ENCODE measurements around the gene NADK. TPM values are rescaled to one million over a fixed set of nuclear protein-coding genes. Genes with fewer than 3 reads are reported as not detected.

NADK gene
- total and polyA plus RNA-seq, 10 of the 15 experiments (the other 5 are each of a cell fraction or from before 2014, with no cell fraction given) = 1.1 to 93.2 (median 46.9) TPM

DNA sequence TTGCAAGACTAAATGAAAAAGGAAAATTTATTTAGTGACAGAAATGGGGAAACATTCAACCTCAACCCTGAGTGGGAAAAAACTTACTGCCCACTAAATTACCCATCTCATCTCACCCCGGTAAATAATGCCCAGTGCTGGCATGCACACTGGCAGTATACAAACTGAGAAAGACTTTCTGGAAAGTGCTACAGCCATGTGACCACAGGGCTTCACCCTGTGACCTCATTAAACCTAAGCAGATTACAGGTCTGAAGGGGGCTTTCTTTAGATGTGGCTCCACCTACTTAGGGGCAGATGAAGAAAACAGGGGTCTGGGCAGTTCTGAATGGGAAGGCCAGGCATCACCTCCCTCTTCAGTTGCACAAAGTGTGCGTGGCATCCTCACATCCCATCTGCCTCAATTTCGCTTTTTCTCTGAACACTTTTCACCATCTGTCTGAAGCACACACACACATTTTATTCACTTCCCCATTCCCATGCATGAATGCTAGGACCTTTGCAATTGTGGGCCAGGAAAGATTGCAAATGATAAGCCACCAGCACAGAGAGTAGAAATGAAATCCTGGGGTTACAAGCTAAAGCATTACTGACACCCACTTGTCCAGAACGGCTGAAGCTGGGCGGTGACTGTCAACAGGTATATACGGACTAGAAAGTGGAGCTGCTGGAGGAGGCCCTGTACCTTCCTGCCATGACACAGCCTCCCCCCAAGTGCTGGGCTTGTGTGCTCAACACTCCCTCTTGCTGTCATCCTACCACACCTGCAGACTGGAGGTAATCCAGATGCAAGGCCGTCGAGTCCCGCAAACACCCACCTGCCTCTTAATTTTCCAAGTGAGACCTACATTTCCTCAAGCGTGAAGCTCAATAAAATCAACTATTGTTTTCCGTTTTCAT is 2.7 kb downstream of the NADK start (continued):
- TF ChIP-seq ATF7 (IDR thresholded peaks at IDR 0.05; ENCODE audit: low read depth) (peak; percentile 73; the same call in 1 of the 2 replicates), TCF12 (IDR thresholded peaks at IDR 0.05; ENCODE audit: low read depth, low read length) (0 out of 2 replicates have a peak, but pooled peaks have one; percentile 5), RUNX3 (IDR thresholded peaks at IDR 0.05; ENCODE audit: low read length) (peak; percentile 38; the same call in 1 of the 2 replicates), SPI1 (IDR thresholded peaks at IDR 0.05; ENCODE audit: borderline replicate concordance, insufficient read depth, low read depth, low read length) (peak; percentile 86), HDGF (IDR thresholded peaks at IDR 0.05) (0 out of 2 replicates have a peak, but pooled peaks have one; percentile 35), USF2 (IDR thresholded peaks at IDR 0.05; ENCODE audit: borderline replicate concordance, low read depth, low read length) (peak; percentile 38; the same call in 1 of the 2 replicates), CHD1 (IDR thresholded peaks at IDR 0.05; ENCODE audit: low read depth, low read length) (no peak), POU2F2 (IDR thresholded peaks at IDR 0.05; ENCODE audit: borderline replicate concordance, low read depth, low read length) (no peak), BCL11A (IDR thresholded peaks at IDR 0.05; ENCODE audit: low read depth, low read length) (no peak), RELB (IDR thresholded peaks at IDR 0.05; ENCODE audit: low read depth) (peak; percentile 59; the same call in 1 of the 2 replicates), MXI1 (IDR thresholded peaks at IDR 0.05; ENCODE audit: low read depth, low read length) (0 out of 2 replicates have a peak, but pooled peaks have one; percentile 7), POLR2AphosphoS5 (IDR thresholded peaks at IDR 0.05; ENCODE audit: low read length) (peak; percentile 34; the same call in 1 of the 2 replicates)
- TF ChIP-seq, protein P1, sequence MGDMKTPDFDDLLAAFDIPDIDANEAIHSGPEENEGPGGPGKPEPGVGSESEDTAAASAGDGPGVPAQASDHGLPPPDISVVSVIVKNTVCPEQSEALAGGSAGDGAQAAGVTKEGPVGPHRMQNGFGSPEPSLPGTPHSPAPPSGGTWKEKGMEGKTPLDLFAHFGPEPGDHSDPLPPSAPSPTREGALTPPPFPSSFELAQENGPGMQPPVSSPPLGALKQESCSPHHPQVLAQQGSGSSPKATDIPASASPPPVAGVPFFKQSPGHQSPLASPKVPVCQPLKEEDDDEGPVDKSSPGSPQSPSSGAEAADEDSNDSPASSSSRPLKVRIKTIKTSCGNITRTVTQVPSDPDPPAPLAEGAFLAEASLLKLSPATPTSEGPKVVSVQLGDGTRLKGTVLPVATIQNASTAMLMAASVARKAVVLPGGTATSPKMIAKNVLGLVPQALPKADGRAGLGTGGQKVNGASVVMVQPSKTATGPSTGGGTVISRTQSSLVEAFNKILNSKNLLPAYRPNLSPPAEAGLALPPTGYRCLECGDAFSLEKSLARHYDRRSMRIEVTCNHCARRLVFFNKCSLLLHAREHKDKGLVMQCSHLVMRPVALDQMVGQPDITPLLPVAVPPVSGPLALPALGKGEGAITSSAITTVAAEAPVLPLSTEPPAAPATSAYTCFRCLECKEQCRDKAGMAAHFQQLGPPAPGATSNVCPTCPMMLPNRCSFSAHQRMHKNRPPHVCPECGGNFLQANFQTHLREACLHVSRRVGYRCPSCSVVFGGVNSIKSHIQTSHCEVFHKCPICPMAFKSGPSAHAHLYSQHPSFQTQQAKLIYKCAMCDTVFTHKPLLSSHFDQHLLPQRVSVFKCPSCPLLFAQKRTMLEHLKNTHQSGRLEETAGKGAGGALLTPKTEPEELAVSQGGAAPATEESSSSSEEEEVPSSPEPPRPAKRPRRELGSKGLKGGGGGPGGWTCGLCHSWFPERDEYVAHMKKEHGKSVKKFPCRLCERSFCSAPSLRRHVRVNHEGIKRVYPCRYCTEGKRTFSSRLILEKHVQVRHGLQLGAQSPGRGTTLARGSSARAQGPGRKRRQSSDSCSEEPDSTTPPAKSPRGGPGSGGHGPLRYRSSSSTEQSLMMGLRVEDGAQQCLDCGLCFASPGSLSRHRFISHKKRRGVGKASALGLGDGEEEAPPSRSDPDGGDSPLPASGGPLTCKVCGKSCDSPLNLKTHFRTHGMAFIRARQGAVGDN (IDR thresholded peaks at IDR 0.05) = no peak
- TF ChIP-seq, protein P2, sequence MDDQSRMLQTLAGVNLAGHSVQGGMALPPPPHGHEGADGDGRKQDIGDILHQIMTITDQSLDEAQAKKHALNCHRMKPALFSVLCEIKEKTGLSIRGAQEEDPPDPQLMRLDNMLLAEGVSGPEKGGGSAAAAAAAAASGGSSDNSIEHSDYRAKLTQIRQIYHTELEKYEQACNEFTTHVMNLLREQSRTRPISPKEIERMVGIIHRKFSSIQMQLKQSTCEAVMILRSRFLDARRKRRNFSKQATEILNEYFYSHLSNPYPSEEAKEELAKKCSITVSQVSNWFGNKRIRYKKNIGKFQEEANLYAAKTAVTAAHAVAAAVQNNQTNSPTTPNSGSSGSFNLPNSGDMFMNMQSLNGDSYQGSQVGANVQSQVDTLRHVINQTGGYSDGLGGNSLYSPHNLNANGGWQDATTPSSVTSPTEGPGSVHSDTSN (IDR thresholded peaks at IDR 0.05; ENCODE audit: insufficient replicate concordance, low read depth, low read length) = peak; percentile 13
- TF ChIP-seq, protein P3, sequence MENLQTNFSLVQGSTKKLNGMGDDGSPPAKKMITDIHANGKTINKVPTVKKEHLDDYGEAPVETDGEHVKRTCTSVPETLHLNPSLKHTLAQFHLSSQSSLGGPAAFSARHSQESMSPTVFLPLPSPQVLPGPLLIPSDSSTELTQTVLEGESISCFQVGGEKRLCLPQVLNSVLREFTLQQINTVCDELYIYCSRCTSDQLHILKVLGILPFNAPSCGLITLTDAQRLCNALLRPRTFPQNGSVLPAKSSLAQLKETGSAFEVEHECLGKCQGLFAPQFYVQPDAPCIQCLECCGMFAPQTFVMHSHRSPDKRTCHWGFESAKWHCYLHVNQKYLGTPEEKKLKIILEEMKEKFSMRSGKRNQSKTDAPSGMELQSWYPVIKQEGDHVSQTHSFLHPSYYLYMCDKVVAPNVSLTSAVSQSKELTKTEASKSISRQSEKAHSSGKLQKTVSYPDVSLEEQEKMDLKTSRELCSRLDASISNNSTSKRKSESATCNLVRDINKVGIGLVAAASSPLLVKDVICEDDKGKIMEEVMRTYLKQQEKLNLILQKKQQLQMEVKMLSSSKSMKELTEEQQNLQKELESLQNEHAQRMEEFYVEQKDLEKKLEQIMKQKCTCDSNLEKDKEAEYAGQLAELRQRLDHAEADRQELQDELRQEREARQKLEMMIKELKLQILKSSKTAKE (IDR thresholded peaks at IDR 0.05; ENCODE audit: low read depth, poor library complexity, severe bottlenecking) = peak; percentile 12
